ENCODE measurements around the gene CFAP20DC.

GRCh38 chr3:58779934-58780333, 269.9 kb downstream of the CFAP20DC start:
- TF ChIP-seq, protein P1, sequence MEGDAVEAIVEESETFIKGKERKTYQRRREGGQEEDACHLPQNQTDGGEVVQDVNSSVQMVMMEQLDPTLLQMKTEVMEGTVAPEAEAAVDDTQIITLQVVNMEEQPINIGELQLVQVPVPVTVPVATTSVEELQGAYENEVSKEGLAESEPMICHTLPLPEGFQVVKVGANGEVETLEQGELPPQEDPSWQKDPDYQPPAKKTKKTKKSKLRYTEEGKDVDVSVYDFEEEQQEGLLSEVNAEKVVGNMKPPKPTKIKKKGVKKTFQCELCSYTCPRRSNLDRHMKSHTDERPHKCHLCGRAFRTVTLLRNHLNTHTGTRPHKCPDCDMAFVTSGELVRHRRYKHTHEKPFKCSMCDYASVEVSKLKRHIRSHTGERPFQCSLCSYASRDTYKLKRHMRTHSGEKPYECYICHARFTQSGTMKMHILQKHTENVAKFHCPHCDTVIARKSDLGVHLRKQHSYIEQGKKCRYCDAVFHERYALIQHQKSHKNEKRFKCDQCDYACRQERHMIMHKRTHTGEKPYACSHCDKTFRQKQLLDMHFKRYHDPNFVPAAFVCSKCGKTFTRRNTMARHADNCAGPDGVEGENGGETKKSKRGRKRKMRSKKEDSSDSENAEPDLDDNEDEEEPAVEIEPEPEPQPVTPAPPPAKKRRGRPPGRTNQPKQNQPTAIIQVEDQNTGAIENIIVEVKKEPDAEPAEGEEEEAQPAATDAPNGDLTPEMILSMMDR (IDR thresholded peaks at IDR 0.05), result no peak
- no peak for TF ChIP-seq ZFX (IDR thresholded peaks at IDR 0.05; ENCODE audit: borderline replicate concordance)
